Non-pigmented ciliary epithelial cell (primary cell): Measurements from ENCODE around the gene OR56A1.
A peak's percentile ranks its signal among the peaks of the same experiment; 100 is the strongest.
"Not testable (repeated sequence)": the region's sequence is repeated elsewhere in the genome, so short reads cannot be mapped to it uniquely, and the experiment has no call there.

ENCODE experiments used
- DNase-seq: peaks from one replicate; pipeline ENCODE4 v3.0.0-alpha.2; 2010; ENCODE audit warnings: low read depth

OR56A1 gene, protein sequence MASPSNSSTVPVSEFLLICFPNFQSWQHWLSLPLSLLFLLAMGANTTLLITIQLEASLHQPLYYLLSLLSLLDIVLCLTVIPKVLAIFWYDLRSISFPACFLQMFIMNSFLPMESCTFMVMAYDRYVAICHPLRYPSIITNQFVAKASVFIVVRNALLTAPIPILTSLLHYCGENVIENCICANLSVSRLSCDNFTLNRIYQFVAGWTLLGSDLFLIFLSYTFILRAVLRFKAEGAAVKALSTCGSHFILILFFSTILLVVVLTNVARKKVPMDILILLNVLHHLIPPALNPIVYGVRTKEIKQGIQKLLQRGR

DNA sequence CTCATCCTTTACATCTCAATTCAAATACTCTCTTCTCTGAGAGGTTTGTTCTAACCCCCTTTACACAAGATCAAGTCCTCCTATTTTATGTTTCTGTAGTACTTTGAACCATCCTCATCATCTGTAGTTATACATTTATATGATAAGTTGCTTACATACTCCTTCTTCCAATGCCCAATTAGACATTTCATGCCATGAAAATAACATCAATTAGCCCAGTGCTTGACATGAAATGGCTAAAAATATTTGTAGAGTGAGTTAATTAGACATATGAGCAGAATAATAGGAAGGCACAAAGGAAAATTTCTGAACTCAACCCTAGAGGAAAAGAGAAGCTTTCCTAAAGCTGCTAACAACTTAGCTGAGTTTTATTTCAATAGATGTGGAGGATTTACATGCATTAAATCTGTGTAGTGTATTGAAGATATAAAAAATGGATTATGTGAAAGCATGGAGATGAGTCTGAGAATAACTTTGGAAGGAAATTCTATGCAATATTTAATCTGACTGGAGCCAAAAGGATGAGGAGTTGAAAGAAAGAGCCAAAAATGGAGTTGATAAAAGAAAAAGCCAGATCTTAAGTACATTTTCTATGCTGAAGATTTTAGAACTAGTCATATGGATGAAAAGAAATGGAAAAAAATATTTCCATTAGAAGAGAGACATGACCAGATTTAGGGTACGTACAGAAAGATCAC, at the start of gene OR56A1:
Gene OR56A1 (minus strand): TSS at position 51 of the 698 bp plus-strand sequence. CDS start 3,066 bp downstream, outside the sequence.
- DNase-seq = no peak

GRCh38 chr11:6079463-6079862, 48.9 kb upstream of the OR56A1 start:
- no peak for DNase-seq

GRCh38 chr11:6077723-6078122, 47.2 kb upstream of the OR56A1 start:
- DNase-seq = no peak

- DNase-seq = not testable (repeated sequence)
Measured at GRCh38 chr11:6076443-6076842, 45.9 kb upstream of the OR56A1 start.

DNA sequence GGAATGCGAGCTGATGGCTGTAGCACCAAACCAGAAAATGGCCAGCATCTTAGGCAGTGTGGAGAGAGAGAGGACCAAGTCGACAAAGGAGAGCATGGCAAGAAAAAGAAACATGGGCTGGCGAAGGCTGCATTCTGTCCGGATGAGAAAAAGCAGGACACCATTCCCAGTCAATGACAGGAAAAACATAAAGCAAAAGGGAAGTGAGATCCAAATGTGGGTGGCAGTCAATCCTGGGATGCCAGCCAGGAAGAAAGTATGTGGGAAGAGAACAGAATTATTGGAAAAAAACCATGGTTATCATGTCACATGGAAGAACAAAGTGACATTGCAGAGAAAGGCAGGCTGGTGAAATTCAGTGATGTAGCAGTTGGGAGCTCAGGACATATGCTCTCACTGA, 36.9 kb upstream of the OR56A1 start:
- no peak for DNase-seq

DNA sequence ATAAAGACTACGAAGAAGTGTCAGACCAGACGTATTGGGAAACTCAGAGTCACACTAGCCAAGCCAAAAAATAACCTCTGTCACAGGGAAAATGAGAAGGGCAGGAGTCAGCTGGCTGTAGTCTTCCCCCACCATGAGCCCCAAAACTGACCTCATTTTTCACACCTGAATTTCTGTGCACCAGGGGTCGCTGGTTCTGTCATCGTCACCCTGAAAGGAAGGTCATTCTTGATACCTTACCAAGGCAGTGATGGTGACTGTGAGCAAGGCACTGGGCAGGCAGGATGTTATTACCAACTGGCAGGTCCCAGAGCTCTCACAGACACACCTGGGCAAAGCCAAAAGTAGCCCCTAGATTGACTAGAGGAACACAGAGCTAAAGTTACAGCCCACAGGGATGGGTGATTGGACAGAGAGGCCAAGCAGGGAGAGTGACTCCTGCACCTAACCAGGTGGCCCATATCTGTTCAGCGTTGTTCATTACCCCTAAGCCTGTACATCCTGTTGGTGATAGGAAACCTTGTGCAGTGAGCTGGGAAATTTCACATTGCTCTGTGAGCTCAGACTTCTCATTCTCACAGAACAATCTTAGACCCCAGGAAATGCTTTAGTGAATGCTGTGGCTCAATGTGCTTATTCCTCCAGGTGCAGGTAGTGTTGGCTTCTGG, 32.3 kb upstream of the OR56A1 start:
- no peak for DNase-seq

DNA sequence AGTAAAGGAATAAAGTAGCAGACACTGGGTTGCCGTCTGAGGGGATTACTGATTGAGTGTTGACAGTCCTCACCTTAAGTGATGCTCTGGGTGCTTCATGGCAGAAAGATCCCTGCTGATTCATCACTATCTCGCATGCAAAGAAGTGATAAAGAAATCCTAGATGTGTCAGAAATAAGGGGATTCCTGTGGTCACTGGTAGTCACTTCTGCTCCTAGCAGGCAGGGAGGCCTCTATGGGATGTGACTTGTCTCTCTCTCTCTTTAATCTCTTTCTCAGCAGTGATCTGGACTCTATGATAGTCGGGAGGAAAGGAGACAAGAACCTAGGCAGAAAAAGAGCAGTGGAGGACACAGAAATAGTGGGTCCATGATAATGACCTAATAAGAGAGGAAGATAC, 30.9 kb upstream of the OR56A1 start:
- no peak for DNase-seq

DNA sequence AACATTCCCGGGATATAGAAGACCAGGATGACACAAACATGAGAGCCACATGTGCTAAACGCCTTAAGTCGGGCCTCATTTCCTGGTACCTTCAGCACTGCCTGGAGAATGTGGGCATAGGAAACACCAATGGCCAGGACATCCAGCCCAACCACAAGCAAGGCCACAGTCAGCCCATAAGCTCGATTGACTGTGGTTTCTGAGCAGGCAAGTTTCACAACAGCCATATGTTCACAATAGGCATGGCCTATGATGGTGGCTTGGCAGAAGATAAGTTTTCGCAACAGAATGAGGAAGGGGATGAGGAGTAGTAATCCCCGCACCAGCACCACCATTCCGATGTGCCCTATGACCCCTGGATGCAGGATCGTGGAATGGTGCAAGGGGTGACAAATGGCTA, 26.9 kb upstream of the OR56A1 start:
- DNase-seq = no peak

GRCh38 chr11:6055569-6055968, 25.0 kb upstream of the OR56A1 start:
- no peak for DNase-seq

DNA sequence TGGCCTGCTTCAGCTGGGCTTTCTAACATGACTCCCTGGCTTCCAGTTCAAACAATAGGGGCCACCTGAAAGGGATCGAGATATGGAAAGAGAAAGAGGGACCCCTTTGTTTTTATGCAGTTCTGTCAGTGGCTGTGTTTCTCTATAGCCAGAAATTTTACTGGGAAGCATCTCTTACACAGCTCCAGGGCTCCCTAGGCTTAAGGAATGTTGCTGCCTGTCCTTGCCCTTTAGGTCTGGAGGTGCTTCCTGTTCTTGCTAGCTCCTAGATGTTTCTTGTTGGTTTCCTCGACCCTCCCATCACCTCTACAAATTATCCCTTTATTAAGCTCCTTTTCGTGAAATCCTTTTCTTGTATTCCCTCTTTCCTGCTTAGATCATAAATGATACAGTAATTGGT, 21.8 kb upstream of the OR56A1 start:
- no peak for DNase-seq

GRCh38 chr11:6040874-6041273, 10.3 kb upstream of the OR56A1 start:
- DNase-seq = no peak

DNA sequence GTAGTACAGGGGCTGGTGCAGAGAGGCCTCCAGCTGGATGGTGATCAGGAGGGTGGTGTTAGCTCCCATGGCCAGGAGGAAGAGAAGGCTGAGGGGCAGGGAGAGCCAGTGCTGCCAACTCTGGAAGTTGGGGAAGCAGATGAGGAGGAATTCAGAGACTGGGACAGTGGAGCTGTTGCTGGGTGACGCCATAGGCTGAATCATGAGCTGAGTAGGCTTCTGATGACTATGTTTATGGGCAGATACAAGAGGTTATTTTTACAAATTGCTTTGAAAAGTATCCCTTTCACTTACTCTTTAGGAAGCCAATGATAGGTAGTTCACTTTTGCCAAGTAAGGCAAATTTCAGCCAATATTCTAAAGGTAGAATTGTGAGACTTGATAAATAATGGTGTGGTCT, 3.1 kb downstream of the OR56A1 start:
- no peak for DNase-seq

DNA sequence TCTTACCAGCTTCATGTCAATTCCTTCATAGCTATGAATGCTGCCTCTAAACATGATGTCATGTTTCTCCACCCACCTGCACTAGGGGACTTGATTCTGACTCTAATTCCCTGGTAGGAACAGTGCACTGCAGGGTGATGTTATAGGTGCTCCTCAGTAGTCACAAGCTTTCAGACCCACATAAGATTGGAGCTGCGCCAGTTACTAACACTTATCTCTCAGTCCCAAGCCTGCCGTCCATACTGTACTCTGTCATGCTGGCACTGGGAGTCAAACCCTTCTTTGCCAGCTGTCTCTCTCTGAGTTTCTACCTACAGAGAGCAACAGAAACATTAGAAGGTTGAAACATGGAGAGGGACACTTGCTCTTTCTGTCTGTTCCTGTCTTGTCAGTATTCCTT, 5.5 kb downstream of the OR56A1 start:
- no peak for DNase-seq

DNA sequence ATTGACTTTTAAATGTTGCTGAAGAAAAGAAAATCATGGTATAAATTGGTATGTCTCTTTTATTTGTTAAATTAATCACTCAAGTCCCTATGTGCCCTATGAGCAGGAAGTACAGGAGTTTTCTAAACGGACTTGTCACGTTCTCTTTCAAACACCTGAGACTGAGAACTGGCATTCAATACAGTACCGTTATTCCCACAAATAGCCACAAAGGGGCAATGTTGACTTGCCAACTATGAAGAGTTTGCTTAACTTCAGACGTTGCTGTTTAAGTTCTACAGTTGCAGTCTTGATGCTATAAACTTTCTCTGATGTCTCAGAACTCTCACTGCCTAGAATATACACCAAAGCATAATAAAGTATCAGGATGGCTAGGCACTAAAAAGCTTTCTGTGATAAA, 7.6 kb downstream of the OR56A1 start:
- DNase-seq = peak; percentile 1

- no peak for DNase-seq
Measured at GRCh38 chr11:6013042-6013441, 17.5 kb downstream of the OR56A1 start.

DNA sequence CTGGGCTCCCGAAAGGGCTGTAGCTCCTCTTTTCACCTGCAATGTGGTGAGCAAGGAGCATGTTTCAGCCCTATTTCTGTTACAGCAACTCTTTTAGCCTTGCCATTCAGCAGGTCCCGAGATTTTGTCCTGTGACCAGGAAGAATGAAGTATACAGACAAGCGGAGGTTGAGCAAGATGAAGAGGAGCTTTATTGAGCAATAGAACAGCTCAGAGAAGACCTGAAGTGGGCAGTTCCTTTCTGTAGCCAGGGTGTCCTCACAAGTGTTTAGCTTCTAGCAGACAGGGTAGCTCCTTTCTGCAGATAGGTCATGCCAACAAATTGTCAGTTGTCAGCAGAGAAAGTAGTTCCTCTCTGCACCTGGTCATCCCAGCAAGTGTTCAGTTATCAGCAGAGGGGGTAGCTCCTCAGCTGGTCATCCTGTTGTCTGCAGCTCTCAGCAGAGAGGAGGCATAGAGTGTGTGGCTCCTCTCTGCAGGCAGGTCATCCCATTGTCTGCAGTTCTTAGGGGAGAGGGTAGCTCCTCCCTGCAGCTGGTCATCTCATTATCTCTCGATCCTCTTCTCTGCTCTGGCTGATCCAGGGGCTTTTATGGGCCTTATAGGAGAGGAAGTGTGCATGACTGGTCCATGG, 18.4 kb downstream of the OR56A1 start:
- DNase-seq = no peak

- DNase-seq = no peak
Measured at GRCh38 chr11:6006846-6007245, 23.7 kb downstream of the OR56A1 start, which contains the start of gene OR56A4. Gene OR56A4, minus strand, starts transcription at chr11:6006946. Its CDS starts 3,954 bp downstream, at chr11:6002992.

GRCh38 chr11:6006395-6006794, 24.2 kb downstream of the OR56A1 start:
- no peak for DNase-seq

- DNase-seq = no peak
Measured at GRCh38 chr11:6002202-6002699, 28.3 kb downstream of the OR56A1 start.

DNA sequence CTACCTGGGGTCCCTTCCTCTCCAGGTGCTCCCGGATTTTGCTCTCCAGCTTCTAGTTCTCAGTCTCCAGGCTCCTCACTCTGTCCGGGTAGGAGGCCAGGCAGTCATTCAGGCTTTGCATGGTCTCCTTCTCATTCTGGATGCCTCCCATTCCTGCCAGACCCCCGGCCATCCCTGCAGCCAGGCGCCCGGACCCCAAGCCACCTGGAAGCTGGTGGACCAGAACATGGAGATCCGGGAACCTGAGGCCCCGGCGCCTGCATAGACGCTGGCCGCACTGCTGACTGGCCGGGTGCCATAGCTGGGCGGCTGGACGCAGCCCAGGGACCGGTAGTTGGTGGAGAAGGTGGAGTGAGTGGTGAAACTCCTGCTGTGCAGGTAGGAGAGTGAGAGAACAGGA, 35.8 kb downstream of the OR56A1 start:
- DNase-seq = no peak

DNA sequence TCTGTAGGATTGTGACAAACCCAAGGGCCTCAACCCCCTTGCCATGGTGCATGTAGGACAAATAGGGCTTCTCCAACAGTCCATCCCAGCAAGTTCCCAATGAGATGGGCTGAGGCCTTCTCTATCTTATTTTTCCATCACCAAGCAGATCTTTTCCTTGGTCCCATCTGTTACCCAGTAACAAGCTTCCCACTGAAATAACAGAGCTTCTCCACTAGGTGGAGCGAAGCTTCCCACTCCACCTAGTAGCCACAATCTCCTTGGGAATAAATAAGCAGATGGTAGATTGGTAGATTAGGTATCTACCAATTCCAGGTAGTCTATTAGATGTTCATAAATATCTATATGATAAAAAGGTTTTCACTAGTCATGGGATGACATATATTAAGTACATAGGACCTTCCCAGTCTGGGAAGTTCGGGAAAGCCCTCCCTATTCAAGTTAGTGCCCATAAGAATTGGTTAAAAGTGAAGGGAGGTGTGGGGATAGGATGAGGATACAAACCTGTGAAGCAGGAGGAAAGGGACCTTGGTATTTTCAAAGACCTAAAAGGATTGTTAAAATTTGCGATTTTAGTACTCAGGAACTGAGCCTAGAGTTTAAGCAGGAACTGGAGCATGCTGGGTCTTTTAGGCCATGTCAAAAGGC, 37.8 kb downstream of the OR56A1 start:
- DNase-seq = no peak

GRCh38 chr11:5992150-5992549, 38.4 kb downstream of the OR56A1 start:
- no peak for DNase-seq
